Mucosa of descending colon (tissue), 3 donors: ENCODE data around the gene TAF6L. TPM values are rescaled to one million over a fixed set of nuclear protein-coding genes. Genes with fewer than 3 reads are reported as not detected.
"Not testable (repeated sequence)": the region's sequence is repeated elsewhere in the genome, so short reads cannot be mapped to it uniquely, and the experiment has no call there.

Source experiments
- ATAC-seq: fragments of 200-7000 bp; cut with Tn5 transposase; one replicate; pipeline ENCODE4 v1.9.1; 2020; ENCODE audit warnings: mild to moderate bottlenecking, moderate library complexity
- DNase-seq, 3 donors: peaks; one replicate each; pipeline ENCODE4 v3.0.0-alpha.2; 2020
- H3K36me3 ChIP-seq: fragments of 200-600 bp; one replicate; pipeline ENCODE4 v1.8.0; 2021; ENCODE audit warnings: low read depth, mild to moderate bottlenecking
- H3K4me1 ChIP-seq: fragments of 200-600 bp; one replicate; pipeline ENCODE4 v1.8.0; 2021; ENCODE audit warnings: low read depth, mild to moderate bottlenecking
- H3K4me3 ChIP-seq: fragments of 200-600 bp; one replicate; pipeline ENCODE4 v1.8.0; 2021; ENCODE audit warnings: mild to moderate bottlenecking
- H3K9me3 ChIP-seq: fragments of 200-600 bp; one replicate; pipeline ENCODE4 v1.8.0; 2021; ENCODE audit warnings: mild to moderate bottlenecking
- CTCF ChIP-seq: fragments of 200-600 bp; IDR thresholded peaks from one replicate; pipeline ENCODE4 v1.8.0; 2022; ENCODE audit warnings: antibody characterized with exemption, mild to moderate bottlenecking
- intact Hi-C, 2 donors: fragments of 100-400 bp; cut with DNase I in 1 of 2; cut with micrococcal nuclease in 1 of 2; formaldehyde crosslinking; loops; one replicate each; pipeline versions ENCODE4 v1.11.0 to v1.11.1; 2022; cut with DNase I, micrococcal nuclease
- total RNA-seq, 3 donors: library from RNA; stranded (reverse); fragmentation: NEBNext Ultra II Directional in 2 of 3; extraction: Animal tissue kit (Norgen Biotek cat#: 25700) in 2 of 3; gene quantifications; one replicate each; pipeline versions ENCODE4 v1.2.1 to v1.2.4, GENCODE V29; 2021 to 2023
- donor health status: DM: no; HTN: no; CAD: no; lungs with moderate emphysema.
- donor health status: DM: no; HTN: no; CAD: no.
- donor health status: DM: no; HTN: yes; CAD: no.

TAF6L gene
- total RNA-seq, 3 donors from 2014 or later, result 17.0 to 23.5 (median 17.1) TPM

- no peaks in the 10 kb centered on the region for H3K36me3 ChIP-seq
- H3K4me1 ChIP-seq, result no peaks in the 10 kb centered on the region
- no peak for ATAC-seq
- no peaks in the 10 kb centered on the region for H3K9me3 ChIP-seq
- DNase-seq, result no peak
- no peak for TF ChIP-seq CTCF
- intact Hi-C loops, result no loop called here
- no peak overlapping the region for H3K4me3 ChIP-seq
These were observed 40.5 kb downstream of the TAF6L start for GRCh38 chr11:62811659-62812058.

GRCh38 chr11:62816557-62816956 lies 45.4 kb downstream of the TAF6L start:
- DNase-seq (no peak), ATAC-seq (no peak)
- intact Hi-C loops, result no loop called here
- Histone ChIP-seq H3K36me3 (peaks cover 6% of the 10 kb centered on the region), H3K9me3 (no peaks in the 10 kb centered on the region), H3K4me1 (no peaks in the 10 kb centered on the region), H3K4me3 (no peak overlapping the region)
- TF ChIP-seq CTCF, result no peak

GRCh38 chr11:62817129-62817528 lies 45.9 kb downstream of the TAF6L start:
- Histone ChIP-seq H3K4me3 (no peak overlapping the region), H3K4me1 (no peaks in the 10 kb centered on the region), H3K36me3 (peaks cover 10% of the 10 kb centered on the region), H3K9me3 (no peaks in the 10 kb centered on the region)
- no peak for TF ChIP-seq CTCF
- no peak for ATAC-seq
- intact Hi-C loops, result no loop called here
- DNase-seq, result no peak

DNA sequence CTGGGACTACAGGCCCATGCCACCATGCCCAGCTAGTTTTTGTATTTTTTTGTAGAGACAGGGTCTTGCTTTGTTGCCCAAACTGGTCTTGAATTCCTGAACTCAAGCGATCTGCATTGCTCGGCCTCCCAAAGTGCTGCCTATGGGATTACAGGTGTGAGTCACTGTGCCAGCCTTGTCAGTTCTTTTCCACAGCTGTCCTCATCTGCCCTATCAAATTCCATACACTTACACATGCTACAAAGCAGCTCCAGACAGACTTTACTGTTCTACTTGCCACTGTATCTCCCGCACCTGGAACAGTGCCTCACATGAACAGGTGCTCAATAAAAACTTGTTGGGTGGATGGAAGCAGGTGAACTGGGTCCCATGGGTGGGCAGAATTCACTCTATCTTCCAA lies 52.5 kb downstream of the TAF6L start:
- ATAC-seq (no peak), DNase-seq (no peak)
- H3K36me3 ChIP-seq, result peaks cover 15% of the 10 kb centered on the region
- H3K9me3 ChIP-seq, result no peaks in the 10 kb centered on the region
- TF ChIP-seq CTCF, result no peak
- intact Hi-C loops, result no loop called here
- no peaks in the 10 kb centered on the region for H3K4me1 ChIP-seq
- no peak overlapping the region for H3K4me3 ChIP-seq

DNA sequence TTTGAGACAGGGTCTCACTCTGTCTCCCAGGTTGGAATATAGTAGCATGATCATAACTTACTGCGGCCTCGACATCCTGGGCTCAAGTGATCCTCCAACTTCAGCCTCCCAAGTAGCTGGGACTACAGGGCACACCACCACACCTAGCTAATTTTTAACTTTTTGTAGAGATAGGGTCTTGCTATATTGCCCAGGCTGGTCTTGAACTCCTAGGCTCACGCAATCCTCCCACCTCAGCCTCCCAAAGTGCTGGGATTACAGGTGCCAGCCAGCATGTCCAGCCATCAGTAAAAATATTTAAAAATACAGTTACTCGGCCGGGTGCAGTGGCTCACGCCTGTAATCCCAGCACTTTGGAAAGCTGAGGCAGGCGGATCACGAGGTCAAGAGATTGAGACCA lies 56.9 kb downstream of the TAF6L start:
- H3K4me3 ChIP-seq, DNase-seq, H3K9me3 ChIP-seq, intact Hi-C loops, ATAC-seq, H3K36me3 ChIP-seq: not testable (repeated sequence)
- H3K4me1 ChIP-seq, result peaks cover 23% of the 10 kb centered on the region

DNA sequence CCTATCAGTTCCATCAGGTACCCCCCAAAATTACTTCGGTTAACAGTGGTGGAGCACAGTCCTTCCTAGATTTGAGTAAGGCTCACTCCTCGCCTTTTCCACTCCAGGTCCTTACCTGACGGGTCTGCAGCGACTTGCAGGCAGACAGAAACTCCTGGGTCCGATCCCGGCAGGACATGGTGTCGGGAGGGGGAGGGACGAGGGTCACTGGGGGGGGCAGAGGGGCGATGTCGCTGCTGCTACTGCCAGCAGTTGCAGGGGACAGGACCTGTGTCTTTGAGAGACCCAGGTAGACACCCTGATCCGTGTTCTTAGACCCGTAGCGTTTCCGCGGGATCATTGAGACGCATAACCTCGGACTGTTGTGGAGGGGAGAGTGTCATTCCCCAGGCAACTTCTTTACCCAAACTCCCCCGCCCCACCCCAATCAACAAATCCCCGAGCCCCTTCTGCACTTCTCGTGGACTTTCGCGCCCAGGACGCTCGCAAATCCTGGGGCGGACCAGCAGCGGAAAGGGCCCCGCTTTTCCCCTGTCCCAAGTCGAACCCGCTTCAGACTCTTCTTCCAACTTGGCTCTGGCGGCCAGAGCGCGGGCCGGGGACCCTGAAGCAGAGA lies 59.8 kb downstream of the TAF6L start:
- intact Hi-C loops, result no loop called here
- TF ChIP-seq CTCF, result no peak
- ATAC-seq (no peak), DNase-seq (peak in 2 of 3 donors; percentile 47 to 62)
- Histone ChIP-seq H3K36me3 (peaks cover 3% of the 10 kb centered on the region), H3K4me1 (peaks cover 27% of the 10 kb centered on the region), H3K4me3 (peak overlapping the region; percentile 71), H3K9me3 (no peaks in the 10 kb centered on the region)
